Measurements from ENCODE around the gene CRYBG1. TPM values are rescaled to one million over a fixed set of nuclear protein-coding genes. Genes with fewer than 3 reads are reported as not detected.

Gene CRYBG1
- total RNA-seq, 1 donor from 2014 or later: 10.2 TPM

DNA sequence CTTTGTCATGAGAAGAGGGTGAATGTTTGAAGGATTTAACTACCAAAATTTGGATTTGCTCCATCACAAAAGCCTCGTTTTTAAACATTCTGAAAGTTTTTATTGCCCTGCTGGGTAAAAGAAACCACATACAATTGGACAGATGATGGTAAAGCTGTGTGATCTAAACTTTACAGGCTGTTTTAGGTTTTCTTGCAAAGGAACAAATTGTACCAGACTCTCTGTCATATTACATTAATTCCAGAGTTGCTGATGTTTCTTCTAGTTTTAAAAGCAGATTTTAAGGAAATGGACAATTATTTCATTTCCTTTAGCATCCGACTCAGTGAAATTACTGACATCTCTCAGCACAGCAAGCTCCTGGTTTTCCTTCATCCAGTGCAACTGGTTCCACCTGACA, 53.2 kb downstream of the CRYBG1 start:
- no peak overlapping the region for H3K27ac Mint-ChIP-seq
- H3K36me3 Mint-ChIP-seq (ENCODE audit: low read depth): no peaks in the 10 kb centered on the region
- no peak overlapping the region for H3K4me3 Mint-ChIP-seq
- no peak for DNase-seq (ENCODE audit: low spot score)
- no peaks in the 10 kb centered on the region for H3K4me1 Mint-ChIP-seq (ENCODE audit: low read depth)
- H3K9me3 Mint-ChIP-seq: no peaks in the 10 kb centered on the region
- intact Hi-C loops (cut with micrococcal nuclease): no loop called here
- H3K27me3 Mint-ChIP-seq (ENCODE audit: insufficient read depth): peaks cover 28% of the 10 kb centered on the region

DNA sequence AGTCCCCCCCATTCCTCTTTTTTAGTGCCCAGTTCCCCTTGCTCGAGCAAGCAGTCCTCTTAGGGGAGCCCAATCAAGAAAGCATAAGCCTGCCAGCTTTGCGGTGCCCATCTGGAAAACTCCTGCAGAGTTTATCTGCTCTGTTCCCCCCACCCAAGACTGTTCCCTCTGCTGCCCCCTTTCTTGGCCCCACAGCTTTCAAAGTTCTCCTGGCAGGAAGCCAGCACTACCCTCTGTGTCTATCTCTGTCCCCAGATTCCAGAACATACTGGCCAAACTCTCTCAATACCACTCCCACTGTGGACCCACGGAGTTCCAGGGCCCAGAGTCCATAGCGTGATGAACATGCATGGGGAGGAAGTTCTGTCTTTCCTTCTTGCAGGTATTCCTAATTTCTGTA, 55.4 kb downstream of the CRYBG1 start:
- H3K27ac Mint-ChIP-seq: no peak overlapping the region
- peaks cover 28% of the 10 kb centered on the region for H3K27me3 Mint-ChIP-seq (ENCODE audit: insufficient read depth)
- intact Hi-C loops (cut with micrococcal nuclease): no loop called here
- no peaks in the 10 kb centered on the region for H3K36me3 Mint-ChIP-seq (ENCODE audit: low read depth)
- H3K9me3 Mint-ChIP-seq: no peaks in the 10 kb centered on the region
- DNase-seq (ENCODE audit: low spot score): no peak
- no peaks in the 10 kb centered on the region for H3K4me1 Mint-ChIP-seq (ENCODE audit: low read depth)
- H3K4me3 Mint-ChIP-seq: no peak overlapping the region

DNA sequence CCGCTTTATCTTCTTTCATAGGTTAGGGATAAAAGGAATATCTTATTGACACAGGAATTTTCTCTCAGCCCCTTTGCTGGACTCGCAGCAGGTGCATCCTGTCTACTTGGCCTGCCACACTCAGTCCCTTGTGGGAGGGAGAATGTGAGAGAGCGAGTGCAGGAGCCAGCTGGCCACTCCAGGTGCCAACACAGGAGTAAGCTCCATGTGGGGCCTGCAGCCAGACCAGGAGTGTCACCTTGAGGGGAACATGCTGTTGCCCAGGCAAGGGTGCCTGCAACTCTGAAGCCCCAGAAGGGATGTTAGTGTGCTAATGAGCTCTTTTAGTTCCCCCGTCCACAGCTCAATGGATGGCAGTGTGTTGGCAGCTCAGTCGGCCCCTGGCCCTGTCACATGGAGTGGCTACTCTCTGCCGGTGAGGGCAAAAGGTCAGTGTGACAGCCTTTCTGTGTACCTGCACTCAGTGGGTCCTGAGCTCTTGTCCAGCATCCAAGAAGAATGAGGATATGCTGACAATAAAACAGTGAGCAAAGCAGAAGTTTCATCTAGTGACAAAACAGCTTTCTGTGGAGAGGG, 57.1 kb downstream of the CRYBG1 start:
- Mint-ChIP-seq H3K27me3 (ENCODE audit: insufficient read depth) (peaks cover 28% of the 10 kb centered on the region), H3K9me3 (no peaks in the 10 kb centered on the region), H3K4me3 (no peak overlapping the region), H3K4me1 (ENCODE audit: low read depth) (no peaks in the 10 kb centered on the region), H3K27ac (no peak overlapping the region), H3K36me3 (ENCODE audit: low read depth) (no peaks in the 10 kb centered on the region)
- intact Hi-C loops (cut with micrococcal nuclease): no loop called here
- no peak for DNase-seq (ENCODE audit: low spot score)

DNA sequence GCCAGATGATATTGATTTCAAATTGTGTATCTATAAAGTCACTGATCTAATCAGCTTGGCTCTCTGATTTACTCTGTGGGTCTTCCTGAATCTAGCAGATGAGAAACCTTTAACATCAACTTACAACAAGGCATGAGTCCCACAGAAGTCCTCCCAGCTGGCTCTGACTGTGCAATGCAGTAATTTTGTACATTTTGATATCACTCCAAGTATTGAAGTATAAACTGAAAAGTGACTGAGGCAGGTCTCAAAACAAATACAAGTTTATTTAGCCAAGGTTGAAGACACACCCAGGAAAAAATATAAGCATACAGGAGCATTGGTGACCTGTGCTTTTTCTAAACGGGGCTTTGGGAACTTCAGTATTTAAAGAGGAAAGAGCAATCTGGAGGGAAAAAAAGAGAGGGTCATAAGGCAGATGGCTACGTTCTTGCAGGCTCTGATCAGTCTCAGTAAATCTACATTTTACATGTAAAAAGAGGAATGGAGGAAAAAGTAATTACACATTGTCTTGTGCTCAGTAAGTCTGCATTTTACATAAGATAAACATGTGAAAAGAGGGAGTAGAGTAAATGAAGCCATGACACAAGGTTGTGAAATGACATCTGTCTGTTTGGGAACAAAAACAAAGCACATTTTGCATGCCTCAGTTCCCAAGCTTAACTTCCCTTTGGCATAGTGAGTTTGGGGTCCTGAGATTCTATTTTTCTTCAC, 59.5 kb downstream of the CRYBG1 start:
- H3K4me1 Mint-ChIP-seq (ENCODE audit: low read depth): no peaks in the 10 kb centered on the region

DNA sequence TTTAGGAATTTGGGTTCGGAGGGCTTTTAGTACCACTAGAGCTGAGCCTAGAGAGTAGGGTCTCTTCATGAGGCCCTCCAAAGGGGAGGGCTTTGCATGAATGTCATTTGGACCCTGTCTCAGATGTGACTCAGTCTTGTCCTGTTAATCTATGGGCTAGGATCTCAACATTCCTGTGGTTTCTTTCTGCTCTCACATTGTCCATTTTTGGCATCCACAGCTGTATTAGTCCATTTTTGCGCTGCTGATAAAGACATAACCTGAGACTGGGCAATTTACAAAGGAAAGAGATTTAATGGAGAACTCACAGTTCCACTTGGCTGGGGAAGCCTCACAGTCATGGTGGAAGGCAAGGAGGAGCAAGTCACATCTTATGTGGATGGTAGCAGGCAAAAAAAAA, 61.0 kb downstream of the CRYBG1 start:
- Mint-ChIP-seq H3K4me1 (ENCODE audit: low read depth) (no peaks in the 10 kb centered on the region), H3K27me3 (ENCODE audit: insufficient read depth) (peaks cover 14% of the 10 kb centered on the region), H3K4me3 (no peak overlapping the region), H3K9me3 (no peaks in the 10 kb centered on the region), H3K36me3 (ENCODE audit: low read depth) (no peaks in the 10 kb centered on the region), H3K27ac (no peak overlapping the region)
- intact Hi-C loops (cut with micrococcal nuclease): no loop called here
- no peak for DNase-seq (ENCODE audit: low spot score)

More for the DNA sequence above, 59.5 kb downstream of the CRYBG1 start:
- Mint-ChIP-seq H3K9me3 (no peaks in the 10 kb centered on the region), H3K4me3 (no peak overlapping the region), H3K27me3 (ENCODE audit: insufficient read depth) (peaks cover 23% of the 10 kb centered on the region), H3K36me3 (ENCODE audit: low read depth) (no peaks in the 10 kb centered on the region), H3K27ac (no peak overlapping the region)
- no peak for DNase-seq (ENCODE audit: low spot score)
- intact Hi-C loops (cut with micrococcal nuclease): no loop called here

DNA sequence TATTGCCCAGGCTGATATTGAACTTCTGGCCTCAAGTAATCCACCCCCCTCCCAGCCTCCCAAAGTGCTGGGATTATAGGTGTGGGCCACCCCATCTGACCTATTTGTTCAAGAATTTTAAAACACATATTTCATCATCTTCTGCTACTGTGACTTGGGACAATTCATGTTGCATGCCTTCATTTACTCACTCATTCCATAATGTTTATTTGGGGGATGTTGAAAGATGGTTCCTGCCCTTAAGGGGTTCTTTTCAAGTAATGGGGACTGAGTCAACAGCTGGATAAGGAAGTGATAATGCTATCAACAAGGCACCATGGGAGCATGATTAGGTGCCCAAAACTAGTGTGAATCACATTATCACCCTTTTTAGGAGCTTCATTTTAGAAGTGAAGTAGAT, 62.0 kb downstream of the CRYBG1 start:
- intact Hi-C loops (cut with micrococcal nuclease): no loop called here
- peaks cover 11% of the 10 kb centered on the region for H3K27me3 Mint-ChIP-seq (ENCODE audit: insufficient read depth)
- H3K4me1 Mint-ChIP-seq (ENCODE audit: low read depth): no peaks in the 10 kb centered on the region
- no peak overlapping the region for H3K4me3 Mint-ChIP-seq
- H3K27ac Mint-ChIP-seq: no peak overlapping the region
- no peaks in the 10 kb centered on the region for H3K9me3 Mint-ChIP-seq
- DNase-seq (ENCODE audit: low spot score): no peak
- H3K36me3 Mint-ChIP-seq (ENCODE audit: low read depth): no peaks in the 10 kb centered on the region

DNA sequence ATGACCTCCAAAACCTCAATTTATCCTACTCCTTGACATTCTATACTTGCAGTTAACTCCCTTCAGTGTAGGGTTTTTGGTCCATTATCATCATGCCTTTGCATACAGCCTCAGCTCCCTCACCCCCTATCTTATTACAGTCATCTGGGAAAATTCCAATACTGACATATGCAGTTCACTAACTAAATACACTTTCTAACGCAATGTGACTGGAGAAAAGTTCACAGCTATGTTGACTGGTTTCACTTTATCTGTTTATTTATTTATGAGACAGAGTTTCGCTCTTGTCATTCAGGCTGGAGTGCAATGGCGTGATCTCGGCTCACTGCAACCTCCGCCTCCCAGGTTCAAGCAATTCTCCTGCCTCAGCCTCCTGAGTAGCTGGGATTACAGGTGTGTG, 64.9 kb downstream of the CRYBG1 start:
- intact Hi-C loops (cut with micrococcal nuclease): no loop called here
- DNase-seq (ENCODE audit: low spot score): no peak
- no peak overlapping the region for H3K27ac Mint-ChIP-seq
- no peaks in the 10 kb centered on the region for H3K4me1 Mint-ChIP-seq (ENCODE audit: low read depth)
- no peaks in the 10 kb centered on the region for H3K9me3 Mint-ChIP-seq
- no peaks in the 10 kb centered on the region for H3K36me3 Mint-ChIP-seq (ENCODE audit: low read depth)
- no peak overlapping the region for H3K4me3 Mint-ChIP-seq
- peaks cover under 1% of the 10 kb centered on the region for H3K27me3 Mint-ChIP-seq (ENCODE audit: insufficient read depth)

DNA sequence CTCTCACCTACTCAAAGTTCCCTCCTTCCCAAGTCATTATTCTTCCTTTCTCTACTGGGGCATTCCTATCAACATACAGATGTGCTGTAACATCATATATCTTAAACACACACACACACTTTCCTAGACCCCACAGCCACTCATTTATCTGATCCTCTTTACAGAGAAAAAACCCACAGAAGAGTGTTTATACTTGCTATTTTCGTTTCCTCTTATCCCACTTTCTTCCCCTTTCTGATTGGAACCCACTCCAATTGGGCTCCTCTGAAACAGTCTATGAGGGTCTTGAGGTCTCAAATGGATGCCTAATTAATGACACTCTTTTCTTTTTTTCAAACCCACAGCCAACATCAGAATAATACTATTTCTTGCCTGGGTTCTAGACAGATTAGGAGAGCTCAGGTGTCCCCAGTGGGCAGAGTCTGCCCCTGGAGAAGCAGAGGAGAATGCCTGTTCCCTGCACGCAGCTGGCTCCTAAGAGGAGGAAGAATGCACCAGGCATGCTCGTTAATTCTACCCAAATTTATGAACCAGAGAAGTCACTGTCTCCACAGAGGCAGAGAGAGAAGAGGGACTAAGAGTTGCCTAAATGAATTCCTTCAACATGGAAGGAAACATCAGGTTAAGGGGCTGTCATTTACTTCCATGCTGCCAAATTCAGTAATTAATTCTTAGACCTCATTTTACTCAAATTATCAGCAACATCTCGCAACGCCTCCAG, 65.9 kb downstream of the CRYBG1 start:
- Mint-ChIP-seq H3K27me3 (ENCODE audit: insufficient read depth) (peaks cover 3% of the 10 kb centered on the region), H3K4me3 (no peak overlapping the region), H3K36me3 (ENCODE audit: low read depth) (no peaks in the 10 kb centered on the region), H3K27ac (no peak overlapping the region), H3K9me3 (no peaks in the 10 kb centered on the region), H3K4me1 (ENCODE audit: low read depth) (no peaks in the 10 kb centered on the region)
- intact Hi-C loops (cut with micrococcal nuclease): no loop called here
- DNase-seq (ENCODE audit: low spot score): no peak

DNA sequence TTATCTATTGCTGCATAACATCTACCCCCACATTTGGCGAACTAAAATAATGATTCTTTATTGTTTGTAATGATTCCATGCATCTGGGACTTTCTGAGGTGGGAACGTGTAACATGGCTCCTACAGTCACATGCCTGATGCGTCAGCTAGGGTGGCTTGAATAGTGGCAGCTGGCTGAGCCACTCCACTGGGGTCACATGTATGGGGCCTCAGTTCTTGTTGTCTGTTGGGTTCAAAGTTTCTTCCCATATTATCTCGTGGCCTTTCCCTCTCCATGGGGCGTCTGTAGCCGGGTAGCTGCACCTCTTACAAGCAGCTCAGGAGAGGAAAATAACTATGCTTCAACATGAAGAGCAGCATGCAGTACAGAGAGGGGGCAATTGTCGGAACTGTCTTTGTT, 69.9 kb downstream of the CRYBG1 start:
- H3K4me3 Mint-ChIP-seq: no peak overlapping the region
- H3K4me1 Mint-ChIP-seq (ENCODE audit: low read depth): no peaks in the 10 kb centered on the region

DNA sequence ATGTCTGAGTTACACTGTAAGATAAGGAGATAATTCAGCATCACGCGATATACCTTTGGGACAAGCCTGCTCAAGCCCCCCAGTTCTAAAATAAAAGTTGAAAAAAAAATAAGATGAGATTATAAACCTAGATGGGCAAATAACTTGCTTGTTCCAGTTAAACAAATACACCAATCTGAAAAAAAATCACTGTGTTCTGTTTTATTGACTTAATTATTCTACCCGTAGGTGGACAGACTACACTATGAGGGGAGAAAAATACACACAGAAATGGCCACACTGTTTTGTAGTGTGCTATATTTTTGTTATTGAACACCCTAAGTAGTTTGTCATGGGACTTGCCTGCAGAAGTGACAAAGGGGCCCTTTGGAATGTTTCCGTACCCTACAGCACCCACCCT, 70.9 kb downstream of the CRYBG1 start:
- H3K36me3 Mint-ChIP-seq (ENCODE audit: low read depth): no peaks in the 10 kb centered on the region
- no peak overlapping the region for H3K4me3 Mint-ChIP-seq
- no peaks in the 10 kb centered on the region for H3K9me3 Mint-ChIP-seq
- no peak for DNase-seq (ENCODE audit: low spot score)
- peaks cover 8% of the 10 kb centered on the region for H3K27me3 Mint-ChIP-seq (ENCODE audit: insufficient read depth)
- H3K4me1 Mint-ChIP-seq (ENCODE audit: low read depth): no peaks in the 10 kb centered on the region
- no peak overlapping the region for H3K27ac Mint-ChIP-seq
- intact Hi-C loops (cut with micrococcal nuclease): no loop called here

More for the DNA sequence above, 69.9 kb downstream of the CRYBG1 start:
- no peak for DNase-seq (ENCODE audit: low spot score)
- Mint-ChIP-seq H3K27ac (no peak overlapping the region), H3K9me3 (no peaks in the 10 kb centered on the region), H3K27me3 (ENCODE audit: insufficient read depth) (peaks cover 8% of the 10 kb centered on the region), H3K36me3 (ENCODE audit: low read depth) (no peaks in the 10 kb centered on the region)
- intact Hi-C loops (cut with micrococcal nuclease): no loop called here

DNA sequence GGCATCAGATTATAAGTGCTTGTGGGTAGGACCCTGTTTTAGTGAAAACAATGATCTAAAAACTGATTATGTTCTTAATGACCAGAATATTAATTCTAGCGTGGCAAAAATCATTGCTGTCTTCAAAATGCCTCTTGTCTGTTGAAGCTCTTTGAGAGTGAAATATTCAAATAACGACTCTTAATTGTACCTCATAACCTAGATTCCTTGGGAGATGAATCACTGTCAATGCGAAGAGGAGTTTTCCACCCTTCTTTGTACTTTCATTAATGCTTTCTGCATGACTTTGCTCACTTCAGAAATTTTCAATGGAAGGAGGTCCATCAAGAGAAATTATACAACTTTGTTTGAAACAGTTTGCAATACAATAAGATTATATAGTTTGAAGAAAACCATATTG, 71.5 kb downstream of the CRYBG1 start:
- Mint-ChIP-seq H3K27me3 (ENCODE audit: insufficient read depth) (peaks cover 8% of the 10 kb centered on the region), H3K4me1 (ENCODE audit: low read depth) (no peaks in the 10 kb centered on the region), H3K27ac (no peak overlapping the region), H3K4me3 (no peak overlapping the region), H3K36me3 (ENCODE audit: low read depth) (no peaks in the 10 kb centered on the region), H3K9me3 (no peaks in the 10 kb centered on the region)
- intact Hi-C loops (cut with micrococcal nuclease): no loop called here
- no peak for DNase-seq (ENCODE audit: low spot score)

DNA sequence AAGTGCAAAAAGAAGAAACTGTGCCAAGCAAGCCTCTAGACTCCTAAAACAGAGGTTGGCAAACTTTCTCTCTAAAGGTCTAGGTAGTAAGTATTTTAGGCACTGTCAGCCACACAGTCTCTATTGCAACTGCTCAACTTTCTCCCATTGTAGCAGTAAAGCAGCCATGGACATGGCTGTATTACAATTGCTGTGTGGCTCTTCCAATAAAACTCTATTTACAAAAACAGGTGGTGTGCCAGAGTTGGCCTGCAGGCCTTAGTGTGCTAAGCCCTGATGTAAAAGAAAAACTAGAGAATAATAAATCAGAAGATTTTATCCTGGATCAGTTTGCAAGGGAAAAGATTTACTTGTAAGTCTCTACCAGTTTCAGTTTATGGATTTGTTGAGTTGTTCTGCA, 74.0 kb downstream of the CRYBG1 start:
- intact Hi-C loops (cut with micrococcal nuclease): no loop called here
- no peak overlapping the region for H3K4me3 Mint-ChIP-seq
- H3K36me3 Mint-ChIP-seq (ENCODE audit: low read depth): no peaks in the 10 kb centered on the region
- no peak overlapping the region for H3K27ac Mint-ChIP-seq
- no peaks in the 10 kb centered on the region for H3K4me1 Mint-ChIP-seq (ENCODE audit: low read depth)
- DNase-seq (ENCODE audit: low spot score): no peak
- peaks cover 17% of the 10 kb centered on the region for H3K27me3 Mint-ChIP-seq (ENCODE audit: insufficient read depth)
- H3K9me3 Mint-ChIP-seq: no peaks in the 10 kb centered on the region

DNA sequence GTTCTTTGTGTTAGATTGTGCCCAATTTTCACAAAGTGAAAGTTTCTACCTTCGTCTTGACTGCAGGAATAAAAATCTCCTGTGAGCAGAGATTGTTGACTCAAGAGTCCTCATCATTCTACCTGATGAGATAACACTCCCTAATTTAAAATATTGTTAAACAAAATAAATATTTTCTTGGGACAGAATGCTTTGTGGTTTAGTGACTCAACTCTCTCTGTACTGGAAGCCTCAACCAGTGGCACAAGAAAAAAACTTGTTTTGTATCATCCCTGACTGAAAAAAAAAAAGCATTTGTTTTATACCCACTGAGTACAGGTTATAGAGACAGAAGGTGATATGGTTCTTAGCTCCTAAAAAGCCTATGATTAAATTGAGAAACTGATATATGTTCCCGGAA, 78.9 kb downstream of the CRYBG1 start:
- no peak overlapping the region for H3K4me3 Mint-ChIP-seq
- DNase-seq (ENCODE audit: low spot score): no peak
- no peak overlapping the region for H3K27ac Mint-ChIP-seq
- H3K36me3 Mint-ChIP-seq (ENCODE audit: low read depth): no peaks in the 10 kb centered on the region
- intact Hi-C loops (cut with micrococcal nuclease): no loop called here
- H3K27me3 Mint-ChIP-seq (ENCODE audit: insufficient read depth): peaks cover 33% of the 10 kb centered on the region
- H3K4me1 Mint-ChIP-seq (ENCODE audit: low read depth): no peaks in the 10 kb centered on the region
- H3K9me3 Mint-ChIP-seq: no peaks in the 10 kb centered on the region
